Right atrium auricular region (tissue), 2 donors: ENCODE measurements around the gene FNBP1. TPM values are rescaled to one million over a fixed set of nuclear protein-coding genes. Genes with fewer than 3 reads are reported as not detected.

Source experiments
- DNase-seq: peaks from one replicate; pipeline ENCODE4 v3.0.0-alpha.2; 2019; ENCODE audit warnings: low spot score
- H3K27ac ChIP-seq, 2 donors: fragments of 200-600 bp; sonication (generic); 1 replicate in 1 of 2; 2 replicates in 1 of 2; pipeline ENCODE4 v1.5.1; 2016 to 2019
- H3K27me3 ChIP-seq, 2 donors: fragments of 200-600 bp; sonication (generic); one replicate each; pipeline versions ENCODE4 v1.5.1 to v1.6.0; 2017 to 2019
- H3K36me3 ChIP-seq: fragments of 200-600 bp; sonication (generic); one replicate; pipeline ENCODE4 v1.5.1; 2016
- H3K4me1 ChIP-seq, 2 donors: fragments of 200-600 bp; sonication (generic); one replicate each; pipeline versions ENCODE4 v1.5.1 to v1.6.0; 2017 to 2019
- H3K4me3 ChIP-seq, 2 donors: fragments of 200-600 bp; sonication (generic); 1 replicate in 1 of 2; 2 replicates in 1 of 2; pipeline ENCODE4 v1.5.1; 2017 to 2019; ENCODE audit warnings: mild to moderate bottlenecking in 1 of 2, moderate library complexity in 1 of 2
- H3K9me3 ChIP-seq, 2 donors: fragments of 200-600 bp; sonication (generic); one replicate each; pipeline ENCODE4 v1.5.1; 2019
- CTCF ChIP-seq, 2 donors: fragments of 200-600 bp; sonication (generic); IDR thresholded peaks; one replicate each; pipeline ENCODE4 v1.5.1; 2019; ENCODE audit warnings: antibody characterized with exemption in 2 of 2
- total RNA-seq, 2 donors: library from RNA; depleted of rRNA; stranded (reverse); fragments of >200 nt; gene quantifications; one replicate each; pipeline ENCODE4 v1.1.0, GENCODE V29; 2016

Gene FNBP1
- total RNA-seq, 2 donors from 2014 or later = 18.0 to 24.1 TPM

- H3K36me3 ChIP-seq = no peaks in the 10 kb centered on the region
- H3K4me3 ChIP-seq = no peak overlapping the region
- no peaks in the 10 kb centered on the region for H3K9me3 ChIP-seq
These were observed 128.9 kb downstream of the FNBP1 start for GRCh38 chr9:129914051-129914450.

GRCh38 chr9:129910628-129911567 lies 132.1 kb downstream of the FNBP1 start:
- peak overlapping the region in 1 of 2 donors; percentile 8 for H3K27ac ChIP-seq
- H3K27me3 ChIP-seq = no peaks in the 10 kb centered on the region
- peaks cover 22% of the 10 kb centered on the region for H3K36me3 ChIP-seq
- peaks cover 0 to 7% of the 10 kb centered on the region in 2 donors for H3K4me1 ChIP-seq
- H3K4me3 ChIP-seq = no peak overlapping the region
- no peaks in the 10 kb centered on the region for H3K9me3 ChIP-seq
- TF ChIP-seq CTCF (IDR thresholded peaks at IDR 0.05) = no peak
- peak; percentile 76 for DNase-seq

More at GRCh38 chr9:129914051-129914450, 128.9 kb downstream of the FNBP1 start:
- H3K4me1 ChIP-seq = peaks cover 0 to 7% of the 10 kb centered on the region in 2 donors
- H3K27me3 ChIP-seq = no peaks in the 10 kb centered on the region
- no peak for DNase-seq
- no peak for TF ChIP-seq CTCF (IDR thresholded peaks at IDR 0.05)
- no peak overlapping the region for H3K27ac ChIP-seq

- peaks cover 0 to 7% of the 10 kb centered on the region in 2 donors for H3K4me1 ChIP-seq
- H3K9me3 ChIP-seq = no peaks in the 10 kb centered on the region
- DNase-seq = no peak
- H3K36me3 ChIP-seq = peaks cover 22% of the 10 kb centered on the region
- H3K4me3 ChIP-seq = no peak overlapping the region
- no peak overlapping the region for H3K27ac ChIP-seq
- H3K27me3 ChIP-seq = no peaks in the 10 kb centered on the region
- no peak for TF ChIP-seq CTCF (IDR thresholded peaks at IDR 0.05)
These were observed 133.1 kb downstream of the FNBP1 start for GRCh38 chr9:129909851-129910250.

- Histone ChIP-seq H3K4me3 (no peak overlapping the region), H3K27me3 (no peaks in the 10 kb centered on the region), H3K9me3 (no peaks in the 10 kb centered on the region), H3K27ac (no peak overlapping the region), H3K36me3 (peaks cover 22% of the 10 kb centered on the region), H3K4me1 (peaks cover 0 to 7% of the 10 kb centered on the region in 2 donors)
- no peak for DNase-seq
- TF ChIP-seq CTCF (IDR thresholded peaks at IDR 0.05) = no peak
These were observed 134.1 kb downstream of the FNBP1 start for GRCh38 chr9:129908906-129909305.

- no peak for DNase-seq
- H3K9me3 ChIP-seq = no peaks in the 10 kb centered on the region
- H3K4me1 ChIP-seq = peaks cover 0 to 7% of the 10 kb centered on the region in 2 donors
- H3K36me3 ChIP-seq = peaks cover 27% of the 10 kb centered on the region
- no peaks in the 10 kb centered on the region for H3K27me3 ChIP-seq
- H3K27ac ChIP-seq = no peak overlapping the region
- no peak for TF ChIP-seq CTCF (IDR thresholded peaks at IDR 0.05)
- no peak overlapping the region for H3K4me3 ChIP-seq
These were observed 135.8 kb downstream of the FNBP1 start for GRCh38 chr9:129907201-129907600.
